SK-N-SH (cell line): ENCODE results near the gene B4GALNT1. TPM values are rescaled to one million over a fixed set of nuclear protein-coding genes. Genes with fewer than 3 reads are reported as not detected.

Source experiments
- CTCF ChIA-PET: fragments of 300-600, 350-600 bp; formaldehyde crosslinking; extraction: SDS; loops from one replicate; lab custom pipeline; 2021; lab: Yijun Ruan, JAX
- POLR2A ChIA-PET: fragments of 350-600 bp; sonication (Branson Sonifier 250); formaldehyde crosslinking; extraction: SDS; loops from one replicate; lab custom pipeline; 2020; ENCODE audit warnings: antibody characterized with exemption, inconsistent platforms; lab: Yijun Ruan, JAX
- DNase-seq: peaks from one replicate; pipeline ENCODE4 v3.0.0; 2012
- H2AFZ ChIP-seq: fragments of 200-600 bp; sonication (generic); 2 replicates; pipeline ENCODE4 v1.8.1; 2016; ENCODE audit warnings: antibody characterized with exemption, mild to moderate bottlenecking, low read depth
- H3F3A ChIP-seq: fragments of 200-600 bp; sonication (generic); replicated peaks from 2 replicates; pipeline ENCODE3; 2016; ENCODE audit warnings: antibody characterized with exemption, mild to moderate bottlenecking; ENCODE audit not compliant: insufficient read depth
- H3K27ac ChIP-seq, 2 experiments: fragments of 200-500 bp in 1 of 2; fragments of 200-600 bp in 1 of 2; sonication (Bioruptor generic) in 1 of 2; sonication (generic), shearing (Covaris generic) in 1 of 2; 2 replicates each; pipeline versions ENCODE4 v1.5.1 to v1.6.1; 2014 to 2016; ENCODE audit warnings: low read depth in 2 of 2, inconsistent platforms in 1 of 2, low read length in 1 of 2, mild to moderate bottlenecking in 1 of 2, mixed read lengths in 1 of 2
- H3K27me3 ChIP-seq: fragments of 200-600 bp; sonication (generic), shearing (Covaris generic); 2 replicates; pipeline ENCODE4 v1.6.1; 2016; ENCODE audit warnings: mixed run types; ENCODE audit not compliant: insufficient read depth
- H3K36me3 ChIP-seq, 2 experiments: fragments of 200-500 bp in 1 of 2; fragments of 200-600 bp in 1 of 2; sonication (Bioruptor generic) in 1 of 2; sonication (generic) in 1 of 2; replicated peaks in 1 of 2; 2 replicates each; pipeline versions ENCODE3 to v1.5.1; 2014 to 2016; ENCODE audit warnings: low read length in 1 of 2, mild to moderate bottlenecking in 1 of 2; ENCODE audit not compliant: insufficient read depth in 2 of 2, control insufficient read depth in 1 of 2
- H3K4me1 ChIP-seq, 2 experiments: fragments of 200-500 bp in 1 of 2; fragments of 200-600 bp in 1 of 2; sonication (Bioruptor generic) in 1 of 2; sonication (generic), shearing (Covaris generic) in 1 of 2; 2 replicates each; pipeline versions ENCODE4 v1.5.1 to v1.6.1; 2014 to 2016; ENCODE audit warnings: low read depth in 1 of 2, low read length in 1 of 2, mixed run types in 1 of 2; ENCODE audit not compliant: insufficient read depth in 2 of 2, control insufficient read depth in 1 of 2
- H3K4me2 ChIP-seq: fragments of 200-600 bp; sonication (generic), shearing (Covaris generic); 2 replicates; pipeline ENCODE4 v1.6.1; 2017; ENCODE audit warnings: mixed run types
- H3K4me3 ChIP-seq, 2 experiments: fragments of 200-500 bp in 1 of 2; fragments of 200-600 bp in 1 of 2; sonication (Bioruptor generic) in 1 of 2; sonication (generic), shearing (Covaris generic) in 1 of 2; 2 replicates each; pipeline versions ENCODE4 v1.5.1 to v1.8.1; 2014 to 2016; ENCODE audit warnings: low read depth in 2 of 2, inconsistent platforms in 1 of 2, low read length in 1 of 2, mild to moderate bottlenecking in 1 of 2, mixed read lengths in 1 of 2, moderate library complexity in 1 of 2
- H3K79me2 ChIP-seq: fragments of 200-600 bp; sonication (generic); 2 replicates; pipeline ENCODE4 v1.8.1; 2017; ENCODE audit warnings: mild to moderate bottlenecking; ENCODE audit not compliant: insufficient read depth
- H3K9ac ChIP-seq: fragments of 200-600 bp; sonication (generic); 2 replicates; pipeline ENCODE4 v1.6.1; 2017; ENCODE audit warnings: mixed run types
- H3K9me2 ChIP-seq: fragments of 200-600 bp; sonication (generic); 2 replicates; pipeline ENCODE4 v1.6.1; 2017; ENCODE audit warnings: mixed run types
- H3K9me3 ChIP-seq: fragments of 200-600 bp; sonication (generic); 2 replicates; pipeline ENCODE4 v1.6.1; 2017; ENCODE audit warnings: mixed run types, mild to moderate bottlenecking, moderate library complexity
- H4K20me1 ChIP-seq: fragments of 200-600 bp; sonication (generic); 2 replicates; pipeline ENCODE4 v1.6.1; 2017; ENCODE audit warnings: mild to moderate bottlenecking, mixed run types; ENCODE audit not compliant: insufficient read depth
- ELF1 ChIP-seq: IDR thresholded peaks from 2 replicates; pipeline ENCODE4 v1.4.0; 2012
- EP300 ChIP-seq, 2 experiments: IDR thresholded peaks; 2 replicates each; pipeline versions ENCODE4 v1.4.0 to v1.6.1; 2012; ENCODE audit warnings: borderline replicate concordance in 1 of 2, low read depth in 1 of 2, low read length in 1 of 2
- GATA2 ChIP-seq: sonication (generic); formaldehyde crosslinking; IDR thresholded peaks from 2 replicates; pipeline ENCODE4 v1.5.0; 2020; ENCODE audit warnings: mild to moderate bottlenecking, missing genetic modification reagents
- JUND ChIP-seq: IDR thresholded peaks from 2 replicates; pipeline ENCODE4 v1.4.0; 2012
- MEF2A ChIP-seq: IDR thresholded peaks from 2 replicates; pipeline ENCODE4 v1.4.0; 2012; ENCODE audit warnings: low read depth, borderline replicate concordance
- RCOR1 ChIP-seq: fragments of 150-350 bp; IDR thresholded peaks from 2 replicates; pipeline ENCODE4 v1.6.1; 2017; ENCODE audit warnings: antibody characterized with exemption, low read length
- RFX5 ChIP-seq: IDR thresholded peaks from 2 replicates; pipeline ENCODE4 v1.6.1; 2012; ENCODE audit warnings: mild to moderate bottlenecking, improper control_type of control experiment, low read length
- RXRA ChIP-seq: IDR thresholded peaks from 2 replicates; pipeline ENCODE4 v1.4.0; 2012; ENCODE audit warnings: low read depth, mild to moderate bottlenecking, borderline replicate concordance
- SIN3A ChIP-seq: IDR thresholded peaks from 2 replicates; pipeline ENCODE4 v1.6.1; 2012; ENCODE audit warnings: low read depth, mild to moderate bottlenecking, low read length, moderate library complexity, borderline replicate concordance
- SMC3 ChIP-seq: IDR thresholded peaks from 2 replicates; pipeline ENCODE4 v1.6.1; 2012; ENCODE audit warnings: low read depth, low read length, improper control_type of control experiment
- TAF1 ChIP-seq: IDR thresholded peaks from 2 replicates; pipeline ENCODE4 v1.6.1; 2012; ENCODE audit warnings: low read depth, mild to moderate bottlenecking, low read length, moderate library complexity, borderline replicate concordance
- TEAD4 ChIP-seq: IDR thresholded peaks from 2 replicates; pipeline ENCODE4 v1.4.0; 2012; ENCODE audit warnings: mild to moderate bottlenecking, borderline replicate concordance; ENCODE audit not compliant: insufficient read depth
- USF2 ChIP-seq: fragments of 150-350 bp; IDR thresholded peaks from 2 replicates; pipeline ENCODE4 v1.6.1; 2017; ENCODE audit warnings: antibody characterized with exemption, low read length, low read depth, borderline replicate concordance
- WGBS: methylation state at CpG from one replicate; pipeline ENCODE4 v1.1.6; 2017; ENCODE audit warnings: low lambda C conversion rate; 5-methylcytosine and 5-hydroxymethylcytosine counted together
- polyA plus RNA-seq, 3 experiments: library from polyadenylated mRNA; depleted of rRNA; stranded (reverse); fragments of >200 nt; gene quantifications; 2 replicates each; pipeline ENCODE4 v1.2.3, GENCODE V29; 2012
- TF ChIP-seq, protein P1 (sequence below): IDR thresholded peaks from 2 replicates; pipeline ENCODE4 v1.4.0; 2012; ENCODE audit warnings: low read depth

B4GALNT1 gene
- polyA plus RNA-seq, 1 of the 3 experiments (the other 2 are of a cell fraction): 5.3 TPM

DNA sequence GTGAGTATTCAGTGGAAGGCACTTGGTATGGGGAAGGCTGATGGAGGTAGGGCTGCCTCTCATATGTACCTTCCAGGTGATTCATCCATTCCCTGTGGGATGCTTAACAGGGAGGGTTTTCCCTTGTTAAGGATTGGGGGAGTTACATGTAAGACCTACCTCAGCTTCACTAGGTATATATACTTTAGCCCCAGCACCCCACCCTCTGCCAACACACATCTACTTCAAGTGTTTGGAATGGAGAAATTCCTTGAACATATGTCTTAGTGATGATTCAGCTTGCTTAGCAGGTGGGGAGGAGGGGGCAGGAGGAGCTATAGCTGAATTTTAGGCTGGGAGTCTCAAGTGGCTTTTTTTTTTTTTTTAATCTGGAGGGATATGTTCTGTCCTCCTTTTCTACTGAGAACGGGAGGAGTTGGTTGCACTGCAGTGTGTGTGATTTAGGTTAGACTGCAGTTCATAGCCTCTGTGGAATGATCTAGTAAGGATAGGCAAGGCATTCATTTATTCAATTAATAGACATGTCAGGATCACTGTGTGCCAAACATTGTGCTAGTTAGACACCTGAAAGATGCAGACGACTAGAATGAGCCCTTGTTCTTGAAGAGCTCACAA is 40.3 kb downstream of the B4GALNT1 start (continued):
- TF ChIP-seq JUND (0 out of 2 replicates have a peak, but pooled peaks have one; percentile 9), RCOR1 (no peak), EP300 (IDR thresholded peaks at IDR 0.05; ENCODE audit: borderline replicate concordance in 1 of 2, low read depth in 1 of 2, low read length in 1 of 2) (no peak), MEF2A (no peak)
- TF ChIP-seq, all 33 proteins: peak for 2

DNA sequence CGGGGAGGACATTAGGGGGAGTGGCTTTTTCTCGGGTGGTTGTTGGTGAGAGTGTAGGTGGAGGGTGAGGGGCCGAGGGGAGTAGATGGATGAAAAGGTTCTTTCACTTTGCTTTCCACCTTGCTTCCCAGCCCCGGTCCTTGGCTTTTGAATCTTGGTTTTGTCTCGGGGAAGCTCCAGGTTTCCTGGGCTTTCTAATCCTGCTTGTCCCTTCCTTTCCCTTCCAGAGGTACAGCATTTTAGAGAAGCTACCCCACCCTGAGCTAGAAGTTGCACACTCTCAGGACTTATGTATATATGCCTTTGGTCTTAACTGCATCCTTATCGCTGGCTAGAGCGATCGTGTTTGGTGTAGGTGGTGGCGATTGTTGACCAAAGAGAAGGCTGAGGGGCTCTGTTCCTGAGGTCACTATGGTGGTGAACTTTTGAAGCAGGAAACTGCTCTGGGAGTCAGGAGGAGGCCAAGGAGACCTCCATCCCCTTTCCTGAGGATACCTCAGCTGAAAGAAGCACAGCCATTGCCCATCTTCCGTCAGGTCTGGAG is 41.1 kb downstream of the B4GALNT1 start:
- ChIA-PET CTCF (interaction anchor here (0.7 to 7.0 kb wide), 11 partner anchors 10 to 144 kb away, joined by 3 to 85 read pairs (median 6); partner anchors contain the start of genes B4GALNT1 and OS9), POLR2A (interaction anchor here (1.1 to 2.7 kb wide), 6 partner anchors 8 to 153 kb away, joined by 3 to 21 read pairs (median 6); partner anchors contain the start of genes ARHGEF25 and TSPAN31)
- peaks cover 8 to 14% of the 10 kb centered on the region in 2 experiments; a peak in 2 of 4 replicates for H3K4me1 ChIP-seq
- peak overlapping the region; percentile 67 for H3K9ac ChIP-seq
- 56% methylated on average over 10 of the region's 10 CpGs for WGBS
- H3F3A ChIP-seq: peaks cover 3% of the 10 kb centered on the region
- TF ChIP-seq TEAD4 (no peak), RFX5 (no peak), SIN3A (no peak), ELF1 (no peak), GATA2 (CRISPR knock-in tag) (no peak), USF2 (no peak), SMC3 (no peak), TAF1 (no peak), RXRA (no peak), JUND (no peak)
- TF ChIP-seq, protein P1, sequence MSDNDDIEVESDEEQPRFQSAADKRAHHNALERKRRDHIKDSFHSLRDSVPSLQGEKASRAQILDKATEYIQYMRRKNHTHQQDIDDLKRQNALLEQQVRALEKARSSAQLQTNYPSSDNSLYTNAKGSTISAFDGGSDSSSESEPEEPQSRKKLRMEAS: no peak
- peaks cover 8% of the 10 kb centered on the region; the same call in 1 of the 2 replicates for H3K79me2 ChIP-seq
- DNase-seq: no peak
- H3K4me3 ChIP-seq: peak overlapping the region; percentile 89 to 92
- no peaks in the 10 kb centered on the region for H4K20me1 ChIP-seq
- H3K4me2 ChIP-seq: peak overlapping the region; percentile 92
- no peaks in the 10 kb centered on the region for H3K9me2 ChIP-seq
- peaks cover 7 to 13% of the 10 kb centered on the region in 2 experiments for H3K36me3 ChIP-seq
- no peaks in the 10 kb centered on the region for H3K27me3 ChIP-seq
- H3K27ac ChIP-seq: no peak overlapping the region
- H3K9me3 ChIP-seq: no peaks in the 10 kb centered on the region
- H2AFZ ChIP-seq: peak overlapping the region; percentile 82
